IPS-11a (cell line): ENCODE data around the gene ABL1.

Source experiments
- H3K4me3 ChIP-seq: one replicate; pipeline ENCODE4 v1.5.1; 2013; ENCODE audit warnings: low read depth, low read length, control low read depth

The ABL1 gene

DNA sequence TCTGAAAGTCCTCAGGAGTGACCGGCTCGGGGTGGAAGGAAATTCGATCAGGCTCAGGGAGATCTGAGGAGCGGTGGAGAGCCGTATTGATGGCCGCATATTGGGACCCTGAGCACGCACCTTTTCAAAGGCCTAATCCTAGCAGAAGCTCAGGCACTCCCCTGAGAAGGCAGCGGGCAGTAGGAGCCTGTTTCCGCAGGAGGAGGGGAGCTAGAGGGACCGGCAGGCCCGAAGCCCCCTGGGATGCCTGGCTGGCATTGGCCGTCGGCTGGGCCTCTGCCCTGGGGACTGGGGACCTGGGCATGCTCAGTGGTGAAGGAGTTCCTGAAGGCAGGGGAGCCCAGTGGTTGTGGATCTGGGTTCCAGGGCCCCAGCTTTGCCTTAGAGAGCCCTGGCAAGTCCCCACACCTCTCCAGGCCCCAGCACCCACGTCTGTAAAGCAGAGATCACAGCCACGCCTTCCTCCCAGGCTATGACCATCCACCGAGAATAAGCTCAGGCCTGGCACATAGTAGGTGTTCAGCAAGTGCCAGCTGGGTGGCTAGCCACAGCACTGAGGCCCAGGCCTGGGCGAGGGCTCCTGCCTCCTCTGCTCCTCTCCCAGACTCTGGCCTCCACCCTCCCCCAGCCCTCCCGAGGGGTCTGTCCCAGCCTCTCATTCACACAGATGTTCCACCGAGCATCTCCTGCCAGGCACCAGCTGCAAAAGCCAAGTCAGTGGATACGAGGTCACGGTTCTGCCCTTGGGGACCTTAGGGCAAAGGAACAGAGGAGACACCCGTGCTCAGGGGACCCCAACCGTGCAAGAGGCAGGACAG is 78.8 kb downstream of the ABL1 start:
- H3K4me3 ChIP-seq, result no peak overlapping the region

DNA sequence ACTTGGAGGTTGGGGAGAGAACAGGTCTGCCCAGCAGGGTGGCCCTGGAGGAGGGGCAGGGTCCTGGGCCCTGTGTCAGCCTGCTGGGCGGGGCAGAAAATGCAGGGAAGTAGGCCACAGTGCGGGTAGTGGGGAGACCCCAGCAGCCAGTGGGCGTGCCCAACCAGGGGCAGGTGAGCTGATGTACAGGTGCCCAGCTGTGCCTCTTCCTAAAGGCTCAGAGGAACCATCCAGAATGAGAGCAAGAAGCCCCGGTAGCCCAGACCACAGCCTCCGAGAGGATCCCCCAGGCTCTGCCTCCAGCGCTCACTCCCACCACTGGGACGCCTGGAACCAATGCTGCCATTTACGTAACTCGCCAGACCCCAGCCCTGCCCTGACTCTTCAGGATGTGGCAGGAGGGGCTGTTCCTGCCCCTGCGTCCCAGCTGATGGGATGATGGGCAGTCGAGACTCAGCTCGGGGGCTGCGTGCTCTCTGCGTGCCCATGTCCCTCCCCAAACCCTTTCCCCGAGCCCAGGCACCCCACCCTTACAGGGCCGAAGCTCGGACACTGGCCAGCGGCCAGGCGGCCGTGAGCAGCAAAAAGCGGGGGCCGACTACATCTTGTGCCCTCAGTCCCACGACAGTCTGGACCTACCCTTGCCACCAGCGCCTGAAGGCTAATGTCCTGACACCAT is 79.5 kb downstream of the ABL1 start:
- no peak overlapping the region for H3K4me3 ChIP-seq

DNA sequence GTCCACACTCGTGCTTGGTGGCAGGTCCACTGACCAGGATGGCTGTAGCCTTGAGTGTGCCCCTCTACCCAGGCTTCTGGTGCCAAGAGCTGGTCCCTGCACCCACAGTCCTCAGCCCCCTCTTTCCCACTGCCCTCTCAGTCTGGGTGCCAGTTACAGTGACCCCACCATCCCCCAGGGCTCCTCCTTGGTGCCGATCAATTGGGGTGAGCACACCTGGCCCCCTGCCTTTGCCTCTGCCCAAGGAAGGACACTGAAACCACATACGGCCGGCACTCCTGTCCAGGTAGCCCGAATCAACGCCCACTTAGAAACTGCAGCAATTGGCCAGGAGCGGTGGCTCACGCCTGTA is 80.0 kb downstream of the ABL1 start:
- no peak overlapping the region for H3K4me3 ChIP-seq

DNA sequence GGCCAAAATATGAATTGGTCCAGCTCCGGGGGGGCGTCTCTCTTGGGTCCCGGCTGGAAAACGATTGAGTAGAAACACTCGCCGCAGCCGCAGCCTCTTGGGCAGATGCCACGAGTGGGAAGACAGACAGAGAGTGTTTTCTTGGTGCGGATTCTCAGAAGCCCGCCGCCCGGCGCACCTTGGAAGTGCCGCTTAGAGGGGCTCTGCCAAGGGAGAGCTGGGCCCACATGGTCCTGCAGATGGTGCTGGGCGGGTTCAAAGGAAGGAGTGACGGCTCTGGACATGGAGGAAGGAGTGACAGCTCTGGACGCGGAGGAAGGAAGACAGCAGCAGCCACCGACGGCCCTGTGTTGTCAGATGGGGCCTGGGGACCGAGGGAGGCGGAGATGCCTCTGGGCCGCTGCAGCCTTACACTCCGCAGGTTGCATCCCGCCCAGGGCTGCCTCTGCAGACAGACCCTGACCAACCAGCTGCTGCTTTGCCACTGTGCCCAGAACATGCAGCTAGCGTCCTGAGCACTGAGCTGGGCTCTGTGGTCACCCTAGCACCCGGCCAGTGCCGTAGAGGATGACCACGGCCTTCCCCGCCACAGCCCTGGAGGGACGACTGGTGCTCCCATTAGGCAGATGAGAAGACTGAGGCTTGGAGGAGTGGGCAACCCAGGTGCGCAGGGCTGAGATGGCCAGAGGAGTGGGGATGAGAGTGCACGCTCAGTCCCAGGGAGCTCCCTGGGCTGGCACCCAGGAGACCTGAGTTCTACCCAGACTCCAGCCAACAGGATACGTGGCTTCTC is 82.3 kb downstream of the ABL1 start:
- H3K4me3 ChIP-seq, result no peak overlapping the region

DNA sequence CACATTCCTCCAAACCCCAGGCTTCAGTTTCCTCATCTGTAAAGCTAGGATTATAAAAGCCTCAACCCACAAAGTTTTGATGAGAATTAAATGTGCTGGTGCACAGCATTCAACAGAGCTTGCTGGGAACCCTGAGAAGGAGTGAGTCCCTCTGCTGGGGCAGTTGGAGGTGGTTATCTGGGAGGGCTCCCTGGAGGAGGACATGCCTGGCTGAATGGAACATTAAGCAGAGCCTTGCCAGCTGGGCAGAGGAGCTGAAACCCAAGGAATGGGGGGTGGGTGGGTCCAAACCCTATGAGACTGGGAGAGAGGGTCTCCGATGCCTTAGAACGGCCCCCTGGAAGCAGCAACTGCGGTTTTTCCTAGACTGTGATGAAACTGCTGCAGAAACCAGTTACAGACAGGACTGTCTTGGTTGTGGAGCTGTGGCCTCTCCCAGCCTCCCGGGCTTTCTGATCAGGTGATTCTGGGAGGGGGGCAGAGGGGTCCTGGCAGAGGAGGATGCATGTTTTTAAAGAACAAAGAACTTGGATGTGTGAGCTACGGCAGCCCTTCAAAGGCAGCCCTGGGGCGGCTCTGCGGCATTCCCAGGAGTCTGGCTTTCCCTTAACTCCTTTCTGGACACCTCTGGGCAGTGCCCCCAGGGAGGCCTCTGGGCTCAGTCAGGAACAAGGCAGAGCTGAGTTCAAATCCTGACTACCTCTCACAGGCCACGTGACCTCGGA is 83.2 kb downstream of the ABL1 start:
- H3K4me3 ChIP-seq, result no peak overlapping the region

DNA sequence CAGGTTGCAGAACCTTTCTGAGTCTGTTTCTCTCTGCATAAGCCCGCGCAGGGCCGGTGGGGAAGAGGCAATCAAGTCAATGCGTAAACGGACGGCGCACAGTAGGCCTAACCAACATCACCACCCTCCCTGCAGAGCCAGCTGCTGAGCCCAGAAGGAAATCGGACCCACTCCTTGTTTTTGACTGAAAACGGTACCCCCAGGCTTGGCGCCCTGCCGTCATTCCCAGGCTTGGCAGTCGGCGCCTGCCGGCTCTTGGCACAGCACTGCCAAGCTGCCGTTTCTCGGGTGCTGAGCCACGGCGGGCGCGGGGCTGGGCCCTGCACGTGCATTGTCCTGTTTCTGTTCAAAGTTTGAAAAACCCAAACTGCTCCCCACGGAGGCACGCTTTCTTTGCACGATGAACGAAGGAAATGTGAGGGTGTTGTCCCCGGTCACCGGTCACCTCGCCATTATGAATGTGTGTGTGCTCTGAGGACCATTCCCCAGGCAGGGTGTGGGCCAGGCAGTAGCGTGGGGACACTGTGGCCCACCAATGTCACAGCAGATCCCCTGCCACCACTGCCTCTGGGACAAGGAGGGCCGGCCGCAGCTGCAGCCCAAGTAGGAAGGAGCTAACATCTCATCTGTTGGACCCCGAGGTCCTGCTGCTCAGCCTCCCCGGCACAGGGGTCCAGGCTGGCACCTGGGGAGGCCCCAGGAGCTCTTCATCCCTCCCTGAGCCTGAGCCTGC is 83.9 kb downstream of the ABL1 start:
- H3K4me3 ChIP-seq, result no peak overlapping the region

DNA sequence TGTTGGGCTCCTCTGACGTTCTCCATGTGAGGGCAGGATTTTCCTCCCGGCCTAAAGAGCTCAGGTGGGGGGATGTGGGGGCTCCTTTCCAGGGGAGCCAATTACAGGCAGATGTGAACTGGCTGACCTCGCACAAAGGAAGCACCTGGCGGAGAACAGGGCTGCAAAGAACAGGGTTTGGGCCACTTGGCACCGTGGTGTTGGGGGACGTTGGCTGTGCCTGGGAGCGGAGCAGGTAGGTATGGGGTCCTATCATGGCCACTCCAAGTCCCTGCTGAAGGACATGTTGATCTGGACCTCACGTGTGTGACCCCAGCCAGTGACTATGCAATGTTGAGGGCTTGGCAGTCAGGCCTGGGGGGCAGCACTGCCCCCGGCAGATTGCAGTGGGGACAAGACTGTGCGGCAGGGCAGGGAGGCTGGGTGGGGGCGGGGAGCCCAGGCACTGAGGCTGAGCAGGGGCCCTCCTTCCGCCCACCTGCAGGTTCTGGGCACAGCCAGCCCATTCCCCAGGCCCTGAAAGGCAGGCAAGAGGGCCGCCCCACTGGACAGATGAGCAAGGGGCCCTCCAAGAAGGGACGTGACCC is 84.6 kb downstream of the ABL1 start:
- H3K4me3 ChIP-seq, result no peak overlapping the region

DNA sequence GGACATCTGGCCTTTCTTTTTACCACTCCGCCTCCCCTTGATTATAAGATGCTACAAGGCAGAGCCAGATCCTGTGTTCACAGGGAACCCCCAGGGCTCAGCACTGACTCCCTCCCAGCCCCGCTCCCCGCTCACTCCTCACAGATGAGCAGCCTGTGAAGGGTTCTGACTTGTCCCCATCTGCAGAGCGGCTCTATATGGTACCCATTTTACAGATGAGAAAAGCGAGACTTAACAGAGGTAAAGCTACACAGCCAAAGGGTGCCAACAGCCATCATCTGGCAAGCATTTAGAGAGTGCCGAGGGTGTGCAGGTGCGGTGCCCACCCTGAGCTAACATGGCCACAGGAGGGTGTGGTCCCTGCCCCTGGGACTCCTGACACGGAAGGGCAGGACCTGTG is 85.2 kb downstream of the ABL1 start:
- no peak overlapping the region for H3K4me3 ChIP-seq

DNA sequence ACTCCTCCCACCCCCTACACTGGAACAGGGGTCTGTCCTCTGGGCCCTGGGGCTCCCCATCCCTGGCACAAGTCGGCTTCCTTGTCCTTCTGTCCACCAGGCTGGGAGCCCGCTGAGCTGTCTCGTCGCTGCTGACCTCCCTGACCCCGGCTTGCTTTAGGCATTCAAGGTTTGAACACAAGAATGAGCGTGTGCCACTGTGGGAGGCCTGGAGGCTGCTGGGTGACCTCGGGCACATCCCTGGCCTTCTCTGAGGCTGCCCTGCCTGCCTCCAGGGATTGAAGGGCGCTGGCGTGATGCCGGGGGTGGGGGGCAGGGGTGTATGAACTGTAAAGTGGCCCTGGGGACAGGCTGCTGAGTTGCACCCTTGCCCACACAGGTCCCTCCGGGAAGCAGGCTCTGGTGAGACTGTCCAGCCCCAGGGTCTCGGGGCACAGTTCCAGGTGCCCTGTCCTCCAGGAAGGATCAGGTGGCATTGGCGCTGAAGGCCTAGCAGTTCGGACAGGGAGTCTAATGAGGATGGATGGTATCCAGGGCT is 85.8 kb downstream of the ABL1 start:
- H3K4me3 ChIP-seq, result no peak overlapping the region

DNA sequence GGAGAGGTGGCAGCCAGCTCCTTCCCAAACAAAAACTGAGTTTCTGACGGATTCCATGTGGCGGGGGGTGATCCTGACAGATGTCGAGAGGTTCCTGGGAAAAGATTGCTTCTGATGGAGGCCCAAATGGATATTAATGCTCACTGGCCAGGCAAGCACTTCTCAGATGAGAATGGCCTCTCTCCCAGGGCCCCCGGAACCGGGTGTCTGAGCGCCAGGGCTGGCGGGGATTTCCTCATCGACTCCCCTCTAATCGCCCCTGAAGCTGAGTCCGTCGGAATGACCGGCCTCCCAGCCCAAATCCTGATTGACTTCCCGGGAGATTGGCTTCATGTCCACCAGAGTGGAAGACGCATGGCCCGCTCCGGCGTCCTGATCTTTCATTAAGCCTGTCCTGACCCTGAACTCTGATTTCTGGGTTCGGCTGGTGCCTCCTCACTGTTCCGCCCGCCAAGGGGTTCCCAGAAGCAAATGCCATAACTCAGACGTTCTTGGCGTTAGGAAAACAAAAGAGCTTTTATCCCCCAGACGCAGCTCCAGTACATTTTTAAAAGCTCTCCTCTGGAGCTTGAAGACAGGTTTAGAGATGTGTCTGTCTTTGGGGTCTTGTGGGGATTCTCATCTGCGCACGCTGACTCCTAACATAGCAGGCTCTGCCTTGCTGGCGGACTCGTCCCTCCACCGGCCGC is 86.4 kb downstream of the ABL1 start:
- no peak overlapping the region for H3K4me3 ChIP-seq

DNA sequence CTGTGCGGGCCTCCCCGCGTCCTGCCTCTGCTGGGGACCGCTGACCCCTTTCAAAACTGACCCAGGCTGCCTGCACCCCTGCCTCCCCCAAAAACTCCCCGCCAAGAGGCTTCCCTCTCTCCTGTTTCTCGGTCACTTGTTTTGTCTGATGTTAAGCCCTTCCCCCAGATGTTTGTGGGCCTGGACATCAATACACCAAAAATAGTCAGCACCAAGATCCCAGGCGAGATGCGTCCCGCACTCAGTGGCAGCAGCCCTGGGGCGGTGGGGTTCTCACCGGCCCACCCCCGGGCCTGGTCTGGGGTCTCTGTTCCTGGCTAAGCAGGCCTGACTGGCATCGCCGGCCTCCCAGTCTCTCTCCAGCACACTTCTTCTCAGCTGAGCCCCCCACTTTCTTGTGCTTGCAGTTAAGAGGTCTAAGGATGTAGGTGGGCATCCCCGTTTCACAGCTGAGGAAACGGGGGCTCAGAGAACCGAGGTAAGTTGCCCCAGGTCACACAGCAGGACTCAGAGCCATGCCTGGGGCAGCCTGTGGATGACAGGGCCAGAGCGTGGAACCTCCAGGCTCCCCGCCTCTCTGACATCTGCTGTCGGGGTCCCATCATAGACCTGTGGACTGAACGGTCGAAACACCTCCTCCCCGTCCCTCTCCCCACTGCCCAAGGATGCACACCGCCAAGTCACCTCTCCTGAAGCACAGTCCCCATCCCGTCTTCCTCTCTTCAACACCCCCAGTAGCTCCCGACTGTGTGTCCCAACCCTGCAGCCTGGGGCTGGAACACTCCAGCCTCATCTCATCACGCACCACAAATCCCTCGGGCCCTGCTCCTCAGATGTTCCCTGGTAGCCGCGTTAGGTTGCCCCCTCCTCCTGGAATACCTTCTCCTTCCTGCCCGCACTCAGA is 87.2 kb downstream of the ABL1 start:
- H3K4me3 ChIP-seq, result no peak overlapping the region

DNA sequence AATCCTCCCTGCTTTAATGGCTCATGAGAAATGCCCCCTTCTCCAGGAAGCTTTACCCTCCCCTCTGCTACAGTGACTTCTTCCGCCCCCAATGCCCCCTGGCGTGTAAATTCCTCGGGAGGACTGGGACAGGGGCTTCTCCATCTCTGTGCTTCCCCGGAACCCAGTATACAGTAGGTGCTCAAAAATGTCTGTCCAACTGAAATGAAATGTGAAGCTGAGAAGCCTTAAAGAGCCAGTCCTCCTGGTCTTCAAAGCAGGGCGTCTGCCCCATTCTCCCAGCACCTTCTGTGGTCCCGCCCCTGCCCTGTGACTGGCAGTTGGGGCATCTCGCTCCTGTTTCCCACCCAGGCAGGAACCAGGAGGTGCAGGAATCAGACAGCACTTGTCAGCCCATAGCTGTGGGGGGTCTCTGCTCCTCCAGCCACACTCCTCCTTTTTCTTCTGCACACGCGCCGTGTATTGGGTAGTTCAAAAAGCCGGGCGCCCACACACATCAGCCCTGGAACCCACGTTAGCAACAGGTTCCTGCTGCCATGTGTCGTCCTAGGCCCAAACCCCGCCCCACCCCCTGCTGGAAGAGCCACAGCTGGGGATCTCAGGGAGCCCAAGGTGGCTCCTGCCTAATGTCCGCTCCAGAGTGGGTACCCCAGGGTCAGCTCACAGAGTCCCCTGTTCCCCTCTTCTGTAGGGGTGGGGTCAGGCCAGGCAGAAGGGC is 88.0 kb downstream of the ABL1 start:
- no peak overlapping the region for H3K4me3 ChIP-seq

DNA sequence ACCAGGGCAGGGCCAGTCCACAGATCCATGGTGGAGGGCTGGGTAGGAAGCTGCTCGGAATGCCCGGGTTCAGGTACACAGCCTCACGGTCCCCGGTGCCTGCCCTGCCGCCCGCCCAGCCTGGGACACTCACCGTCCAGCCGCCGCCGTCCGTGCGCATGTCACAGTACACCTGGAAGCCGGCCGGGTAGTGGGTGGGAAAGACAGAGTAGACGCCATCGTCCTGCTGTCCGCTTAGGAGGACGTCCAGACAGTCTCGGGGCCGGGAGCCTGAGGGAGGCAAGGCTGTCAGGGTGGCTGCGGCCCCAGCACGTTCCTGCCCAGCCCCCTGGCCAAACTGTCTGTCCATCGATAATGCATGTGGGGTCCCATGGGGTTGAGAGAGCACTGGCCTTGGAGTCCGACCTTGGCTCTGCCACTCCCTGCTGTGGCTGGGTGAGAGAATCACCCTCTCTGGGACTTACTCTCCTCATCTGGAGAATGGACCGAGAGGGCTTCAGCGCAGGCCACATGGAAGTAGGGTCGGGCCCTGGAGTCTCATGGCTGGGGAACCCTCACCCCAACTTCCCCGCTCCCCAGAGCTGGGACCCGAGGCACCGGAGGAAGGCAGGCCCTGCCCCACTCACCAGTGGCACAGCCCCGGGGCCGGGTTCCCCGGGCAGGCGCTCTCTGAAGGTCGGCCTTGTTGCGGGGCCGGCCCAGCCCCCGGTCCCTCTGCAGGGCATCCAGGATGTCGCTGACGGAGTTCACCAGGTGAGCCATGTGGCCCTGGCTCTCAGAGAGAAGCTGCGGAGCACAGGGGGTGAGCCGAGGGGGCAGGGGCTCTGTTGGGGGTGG is 88.8 kb downstream of the ABL1 start:
- H3K4me3 ChIP-seq, result no peak overlapping the region

DNA sequence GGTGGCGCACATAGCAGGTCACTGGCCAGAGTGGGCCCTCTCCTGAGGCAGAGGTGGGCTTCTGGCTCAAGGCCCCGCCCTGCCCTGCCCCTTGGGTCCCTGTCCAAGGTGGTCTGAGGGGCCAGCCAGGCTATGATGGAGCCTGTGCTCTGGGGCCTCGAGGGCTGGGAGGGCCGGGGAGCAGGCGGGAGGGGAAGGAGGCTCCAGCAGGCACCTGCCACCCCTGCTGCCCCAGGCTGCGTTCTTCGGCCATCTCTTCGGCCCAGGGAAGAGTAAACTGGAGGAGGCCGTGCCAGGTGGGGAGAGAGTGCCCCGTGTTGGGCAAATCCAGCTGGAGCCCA is 89.4 kb downstream of the ABL1 start:
- no peak overlapping the region for H3K4me3 ChIP-seq

DNA sequence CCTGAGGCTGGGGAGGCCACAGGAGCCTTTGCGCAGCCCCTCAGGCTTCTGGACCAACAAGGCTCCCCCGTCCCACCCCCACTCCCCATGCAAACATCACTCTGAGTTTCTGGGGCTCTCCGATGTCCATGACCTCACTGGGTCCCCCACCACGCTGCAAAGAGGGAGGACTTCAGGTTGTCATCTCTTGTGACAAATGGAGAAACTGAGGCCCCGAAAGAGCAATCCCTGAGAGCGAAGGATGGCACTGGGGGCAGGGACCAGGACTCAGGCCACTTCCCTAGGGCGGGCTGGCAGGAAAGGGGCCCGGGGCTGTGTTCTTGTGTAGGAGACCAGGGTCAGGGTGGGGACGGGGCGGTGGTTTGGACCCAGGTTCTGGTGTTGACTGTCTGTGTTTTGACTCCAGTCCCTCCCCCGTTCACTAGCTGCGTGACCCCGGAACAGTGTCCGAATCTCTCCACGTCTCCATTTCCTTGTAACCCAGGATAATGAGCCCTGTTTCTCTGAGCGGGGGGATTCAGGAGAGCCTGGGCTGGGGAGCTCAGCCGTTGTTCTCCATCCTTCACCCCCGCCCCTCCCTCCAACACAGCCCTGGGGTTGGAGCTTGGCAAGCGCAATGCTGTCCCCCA is 90.1 kb downstream of the ABL1 start:
- no peak overlapping the region for H3K4me3 ChIP-seq

DNA sequence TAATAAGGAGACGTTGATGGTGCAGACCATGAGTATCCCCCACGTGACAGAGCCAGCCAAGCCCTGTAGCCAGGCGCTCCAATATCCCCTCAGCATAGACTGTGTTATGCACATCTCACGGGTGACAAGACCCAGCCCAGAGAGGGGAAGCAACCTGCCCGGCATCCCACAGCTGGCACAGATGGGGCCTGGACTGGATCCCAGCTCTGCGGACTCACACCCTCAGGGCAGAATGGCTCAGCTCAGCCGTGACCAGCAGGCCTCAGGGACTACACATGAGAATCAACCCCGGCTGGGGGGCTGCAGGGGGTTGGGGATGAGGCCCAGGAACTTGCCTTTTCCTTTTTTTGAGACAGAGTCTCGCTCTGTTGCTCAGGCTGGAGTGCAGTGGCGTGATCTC is 92.3 kb downstream of the ABL1 start:
- H3K4me3 ChIP-seq, result no peak overlapping the region
